ENCODE results near the gene ILDR1. TPM values are rescaled to one million over a fixed set of nuclear protein-coding genes. Genes with fewer than 3 reads are reported as not detected.

Gene ILDR1
- total and polyA plus RNA-seq, 10 of the 15 experiments (the other 5 are each of a cell fraction or from before 2014, with no cell fraction given): 1.3 to 12.0 (median 7.0) TPM

DNA sequence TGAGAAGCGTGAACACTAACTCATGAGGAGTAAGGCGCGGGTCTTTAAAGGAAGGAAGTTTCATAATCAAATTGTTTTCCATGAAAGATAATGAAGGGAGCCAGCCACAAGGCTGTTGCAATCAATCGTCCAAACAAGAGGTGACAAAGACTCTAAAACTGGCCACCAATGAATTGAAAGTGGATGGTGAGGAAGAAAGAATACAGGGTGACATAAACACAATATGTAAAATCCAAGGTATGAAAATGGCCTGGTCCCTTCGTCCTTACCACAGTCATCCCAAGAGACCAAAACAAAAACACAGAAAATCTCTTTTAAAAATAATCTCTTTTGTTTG, 45.1 kb upstream of the ILDR1 start:
- H3K27me3 ChIP-seq (replicated peaks in 1 of 2; ENCODE audit: control insufficient read depth in 2 of 2, insufficient read depth in 2 of 2, low read length in 1 of 2): no peaks in the 10 kb centered on the region
- no peaks in the 10 kb centered on the region; the same call in 1 of the 2 replicates for H4K20me1 ChIP-seq (ENCODE audit: control insufficient read depth, insufficient read depth)
- ChIA-PET SMC1A (ENCODE audit: uncharacterized antibody, unreplicated experiment) (interaction anchor here (1.0 to 22.2 kb wide), 9 partner anchors 9 to 72 kb away, joined by 3 to 394 read pairs (median 54); partner anchors contain the start of gene CD86), POLR2A (interaction anchor here (0.9 to 9.5 kb wide), 3 partner anchors 12 to 48 kb away, joined by 3 to 144 read pairs (median 33); partner anchors contain the start of gene CD86), CTCF (interaction anchor here (0.9 to 6.3 kb wide), 11 partner anchors 9 to 64 kb away, joined by 3 to 49 read pairs (median 5); partner anchors contain the start of genes CD86 and ILDR1), RAD21 (ENCODE audit: unreplicated experiment) (interaction anchor here (1.0 to 7.1 kb wide), 10 partner anchors 10 to 71 kb away, joined by 3 to 138 read pairs (median 20); partner anchors contain the start of gene ILDR1)
- H3K4me3 ChIP-seq: peak overlapping the region; percentile 52; the same call in 1 of the 2 replicates
- H3K9ac ChIP-seq (ENCODE audit: control insufficient read depth, insufficient read depth, low read length): no peak overlapping the region; the same call in 1 of the 2 replicates
- FAIRE-seq (no peak), ATAC-seq (peak; percentile 66), DNase-seq (ENCODE audit: low read depth, low spot score) (no peak)
- H3K27ac ChIP-seq (ENCODE audit: control insufficient read depth, insufficient read depth): peak overlapping the region; percentile 66
- TSS peak; percentile 19 for BruUV-seq (replicated peaks)
- H3K9me3 ChIP-seq (replicated peaks; ENCODE audit: control insufficient read depth, insufficient read depth, low read length): no peaks in the 10 kb centered on the region; the same call in 2 of the 3 replicates
- H3K4me2 ChIP-seq (ENCODE audit: control insufficient read depth, insufficient read depth): peak overlapping the region; percentile 80
- intact Hi-C loops (cut with micrococcal nuclease; ENCODE audit: unreplicated experiment): no loop called here
- H3K36me3 ChIP-seq (ENCODE audit: control insufficient read depth in 2 of 2, insufficient read depth in 2 of 2, low read length in 1 of 2): peaks cover 0 to 3% of the 10 kb centered on the region in 2 experiments; a peak in 1 of 4 replicates
- 0% methylated on average over 5 of the region's 5 CpGs for WGBS (ENCODE audit: insufficient coverage, insufficient replicate concordance, low lambda C conversion rate, missing lambda C conversion rate)
- peaks cover 57% of the 10 kb centered on the region for H3K4me1 ChIP-seq (ENCODE audit: control insufficient read depth, insufficient read depth, low read length)
- in situ Hi-C loops (cut with MboI): no loop called here
- H2AFZ ChIP-seq (ENCODE audit: control insufficient read depth, low read depth, low read length): no peak overlapping the region
- peaks cover 87% of the 10 kb centered on the region for H3K79me2 ChIP-seq (ENCODE audit: control insufficient read depth, insufficient read depth, low read length)
- TF ChIP-seq NFYB (IDR thresholded peaks at IDR 0.05; ENCODE audit: insufficient read depth, low read depth, low read length) (0 out of 2 replicates have a peak, but pooled peaks have one; percentile 57), HCFC1 (IDR thresholded peaks at IDR 0.05; ENCODE audit: low read length) (no peak), MEF2B (IDR thresholded peaks at IDR 0.05; ENCODE audit: partially characterized antibody, poor library complexity, severe bottlenecking) (peak; percentile 82), RAD51 (IDR thresholded peaks at IDR 0.05) (no peak), IKZF2 (IDR thresholded peaks at IDR 0.05) (peak in 1 of 2 experiments; percentile 40; a peak in 3 of 4 replicates), RB1 (IDR thresholded peaks at IDR 0.05; ENCODE audit: borderline replicate concordance) (no peak), CREB1 (IDR thresholded peaks at IDR 0.05; ENCODE audit: low read depth) (no peak), ZBED1 (IDR thresholded peaks at IDR 0.05; ENCODE audit: borderline replicate concordance) (no peak), LARP7 (IDR thresholded peaks at IDR 0.05) (no peak), PML (IDR thresholded peaks at IDR 0.05; ENCODE audit: low read length) (no peak), TAF1 (IDR thresholded peaks at IDR 0.05; ENCODE audit: borderline replicate concordance, low read depth, low read length) (no peak), SREBF2 (IDR thresholded peaks at IDR 0.05; ENCODE audit: low read length) (no peak)
- TF ChIP-seq, protein P1, sequence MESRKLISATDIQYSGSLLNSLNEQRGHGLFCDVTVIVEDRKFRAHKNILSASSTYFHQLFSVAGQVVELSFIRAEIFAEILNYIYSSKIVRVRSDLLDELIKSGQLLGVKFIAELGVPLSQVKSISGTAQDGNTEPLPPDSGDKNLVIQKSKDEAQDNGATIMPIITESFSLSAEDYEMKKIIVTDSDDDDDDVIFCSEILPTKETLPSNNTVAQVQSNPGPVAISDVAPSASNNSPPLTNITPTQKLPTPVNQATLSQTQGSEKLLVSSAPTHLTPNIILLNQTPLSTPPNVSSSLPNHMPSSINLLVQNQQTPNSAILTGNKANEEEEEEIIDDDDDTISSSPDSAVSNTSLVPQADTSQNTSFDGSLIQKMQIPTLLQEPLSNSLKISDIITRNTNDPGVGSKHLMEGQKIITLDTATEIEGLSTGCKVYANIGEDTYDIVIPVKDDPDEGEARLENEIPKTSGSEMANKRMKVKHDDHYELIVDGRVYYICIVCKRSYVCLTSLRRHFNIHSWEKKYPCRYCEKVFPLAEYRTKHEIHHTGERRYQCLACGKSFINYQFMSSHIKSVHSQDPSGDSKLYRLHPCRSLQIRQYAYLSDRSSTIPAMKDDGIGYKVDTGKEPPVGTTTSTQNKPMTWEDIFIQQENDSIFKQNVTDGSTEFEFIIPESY (IDR thresholded peaks at IDR 0.05): no peak
- TF ChIP-seq, protein P2, sequence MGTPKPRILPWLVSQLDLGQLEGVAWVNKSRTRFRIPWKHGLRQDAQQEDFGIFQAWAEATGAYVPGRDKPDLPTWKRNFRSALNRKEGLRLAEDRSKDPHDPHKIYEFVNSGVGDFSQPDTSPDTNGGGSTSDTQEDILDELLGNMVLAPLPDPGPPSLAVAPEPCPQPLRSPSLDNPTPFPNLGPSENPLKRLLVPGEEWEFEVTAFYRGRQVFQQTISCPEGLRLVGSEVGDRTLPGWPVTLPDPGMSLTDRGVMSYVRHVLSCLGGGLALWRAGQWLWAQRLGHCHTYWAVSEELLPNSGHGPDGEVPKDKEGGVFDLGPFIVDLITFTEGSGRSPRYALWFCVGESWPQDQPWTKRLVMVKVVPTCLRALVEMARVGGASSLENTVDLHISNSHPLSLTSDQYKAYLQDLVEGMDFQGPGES (IDR thresholded peaks at IDR 0.05): no peak
- TF ChIP-seq, protein P3, sequence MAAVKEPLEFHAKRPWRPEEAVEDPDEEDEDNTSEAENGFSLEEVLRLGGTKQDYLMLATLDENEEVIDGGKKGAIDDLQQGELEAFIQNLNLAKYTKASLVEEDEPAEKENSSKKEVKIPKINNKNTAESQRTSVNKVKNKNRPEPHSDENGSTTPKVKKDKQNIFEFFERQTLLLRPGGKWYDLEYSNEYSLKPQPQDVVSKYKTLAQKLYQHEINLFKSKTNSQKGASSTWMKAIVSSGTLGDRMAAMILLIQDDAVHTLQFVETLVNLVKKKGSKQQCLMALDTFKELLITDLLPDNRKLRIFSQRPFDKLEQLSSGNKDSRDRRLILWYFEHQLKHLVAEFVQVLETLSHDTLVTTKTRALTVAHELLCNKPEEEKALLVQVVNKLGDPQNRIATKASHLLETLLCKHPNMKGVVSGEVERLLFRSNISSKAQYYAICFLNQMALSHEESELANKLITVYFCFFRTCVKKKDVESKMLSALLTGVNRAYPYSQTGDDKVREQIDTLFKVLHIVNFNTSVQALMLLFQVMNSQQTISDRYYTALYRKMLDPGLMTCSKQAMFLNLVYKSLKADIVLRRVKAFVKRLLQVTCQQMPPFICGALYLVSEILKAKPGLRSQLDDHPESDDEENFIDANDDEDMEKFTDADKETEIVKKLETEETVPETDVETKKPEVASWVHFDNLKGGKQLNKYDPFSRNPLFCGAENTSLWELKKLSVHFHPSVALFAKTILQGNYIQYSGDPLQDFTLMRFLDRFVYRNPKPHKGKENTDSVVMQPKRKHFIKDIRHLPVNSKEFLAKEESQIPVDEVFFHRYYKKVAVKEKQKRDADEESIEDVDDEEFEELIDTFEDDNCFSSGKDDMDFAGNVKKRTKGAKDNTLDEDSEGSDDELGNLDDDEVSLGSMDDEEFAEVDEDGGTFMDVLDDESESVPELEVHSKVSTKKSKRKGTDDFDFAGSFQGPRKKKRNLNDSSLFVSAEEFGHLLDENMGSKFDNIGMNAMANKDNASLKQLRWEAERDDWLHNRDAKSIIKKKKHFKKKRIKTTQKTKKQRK (IDR thresholded peaks at IDR 0.05; ENCODE audit: low read depth, low read length): no peak
- TF ChIP-seq, protein P4, sequence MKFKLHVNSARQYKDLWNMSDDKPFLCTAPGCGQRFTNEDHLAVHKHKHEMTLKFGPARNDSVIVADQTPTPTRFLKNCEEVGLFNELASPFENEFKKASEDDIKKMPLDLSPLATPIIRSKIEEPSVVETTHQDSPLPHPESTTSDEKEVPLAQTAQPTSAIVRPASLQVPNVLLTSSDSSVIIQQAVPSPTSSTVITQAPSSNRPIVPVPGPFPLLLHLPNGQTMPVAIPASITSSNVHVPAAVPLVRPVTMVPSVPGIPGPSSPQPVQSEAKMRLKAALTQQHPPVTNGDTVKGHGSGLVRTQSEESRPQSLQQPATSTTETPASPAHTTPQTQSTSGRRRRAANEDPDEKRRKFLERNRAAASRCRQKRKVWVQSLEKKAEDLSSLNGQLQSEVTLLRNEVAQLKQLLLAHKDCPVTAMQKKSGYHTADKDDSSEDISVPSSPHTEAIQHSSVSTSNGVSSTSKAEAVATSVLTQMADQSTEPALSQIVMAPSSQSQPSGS (IDR thresholded peaks at IDR 0.05; ENCODE audit: low read length): no peak
